Measurements from ENCODE around the gene RABGGTB.

The RABGGTB gene

DNA sequence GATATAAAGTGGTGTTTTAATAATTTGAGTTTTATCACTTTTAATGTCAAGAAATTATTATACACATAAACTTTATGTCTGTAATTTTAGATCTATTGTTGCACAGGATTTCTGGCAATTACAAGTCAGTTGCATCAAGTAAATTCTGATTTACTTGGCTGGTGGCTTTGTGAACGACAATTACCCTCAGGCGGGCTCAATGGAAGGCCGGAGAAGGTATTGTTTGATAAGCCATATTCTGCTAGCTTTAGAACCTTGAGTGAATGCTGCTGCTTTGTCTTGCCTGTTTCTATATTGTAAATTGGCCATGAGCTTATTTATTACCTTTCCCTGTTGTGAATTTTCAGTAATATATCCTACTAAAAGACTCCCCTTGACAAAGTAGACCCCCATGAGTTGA lies 6.0 kb downstream of the RABGGTB start:
- TF ChIP-seq, protein P1, sequence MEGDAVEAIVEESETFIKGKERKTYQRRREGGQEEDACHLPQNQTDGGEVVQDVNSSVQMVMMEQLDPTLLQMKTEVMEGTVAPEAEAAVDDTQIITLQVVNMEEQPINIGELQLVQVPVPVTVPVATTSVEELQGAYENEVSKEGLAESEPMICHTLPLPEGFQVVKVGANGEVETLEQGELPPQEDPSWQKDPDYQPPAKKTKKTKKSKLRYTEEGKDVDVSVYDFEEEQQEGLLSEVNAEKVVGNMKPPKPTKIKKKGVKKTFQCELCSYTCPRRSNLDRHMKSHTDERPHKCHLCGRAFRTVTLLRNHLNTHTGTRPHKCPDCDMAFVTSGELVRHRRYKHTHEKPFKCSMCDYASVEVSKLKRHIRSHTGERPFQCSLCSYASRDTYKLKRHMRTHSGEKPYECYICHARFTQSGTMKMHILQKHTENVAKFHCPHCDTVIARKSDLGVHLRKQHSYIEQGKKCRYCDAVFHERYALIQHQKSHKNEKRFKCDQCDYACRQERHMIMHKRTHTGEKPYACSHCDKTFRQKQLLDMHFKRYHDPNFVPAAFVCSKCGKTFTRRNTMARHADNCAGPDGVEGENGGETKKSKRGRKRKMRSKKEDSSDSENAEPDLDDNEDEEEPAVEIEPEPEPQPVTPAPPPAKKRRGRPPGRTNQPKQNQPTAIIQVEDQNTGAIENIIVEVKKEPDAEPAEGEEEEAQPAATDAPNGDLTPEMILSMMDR (IDR thresholded peaks at IDR 0.05; ENCODE audit: low read depth, low read length) = no peak
- no peaks in the 10 kb centered on the region for H3K27me3 ChIP-seq
- H3K4me3 ChIP-seq (ENCODE audit: low read depth, low read length) = no peak overlapping the region
- DNase-seq = no peak
- H3K9me3 ChIP-seq = no peaks in the 10 kb centered on the region
- no peaks in the 10 kb centered on the region for H3K4me1 ChIP-seq
- H3K36me3 ChIP-seq = peaks cover 79% of the 10 kb centered on the region

DNA sequence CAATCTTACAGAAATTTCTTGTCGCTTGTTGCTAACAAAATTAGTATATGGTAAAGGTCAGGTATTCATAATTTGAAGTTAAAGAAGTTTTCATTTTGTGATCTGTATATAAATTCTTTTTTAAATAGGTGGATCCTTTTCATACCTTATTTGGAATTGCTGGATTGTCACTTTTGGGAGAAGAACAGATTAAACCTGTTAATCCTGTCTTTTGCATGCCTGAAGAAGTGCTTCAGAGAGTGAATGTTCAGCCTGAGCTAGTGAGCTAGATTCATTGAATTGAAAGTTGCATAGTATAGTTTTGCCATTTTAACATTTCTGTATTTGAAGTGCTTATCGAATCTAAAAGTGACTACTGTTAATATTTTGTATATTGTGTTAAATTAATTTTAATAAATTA lies 8.3 kb downstream of the RABGGTB start:
- TF ChIP-seq, protein P1 (IDR thresholded peaks at IDR 0.05; ENCODE audit: low read depth, low read length) = no peak
- H3K36me3 ChIP-seq = peaks cover 60% of the 10 kb centered on the region

DNA sequence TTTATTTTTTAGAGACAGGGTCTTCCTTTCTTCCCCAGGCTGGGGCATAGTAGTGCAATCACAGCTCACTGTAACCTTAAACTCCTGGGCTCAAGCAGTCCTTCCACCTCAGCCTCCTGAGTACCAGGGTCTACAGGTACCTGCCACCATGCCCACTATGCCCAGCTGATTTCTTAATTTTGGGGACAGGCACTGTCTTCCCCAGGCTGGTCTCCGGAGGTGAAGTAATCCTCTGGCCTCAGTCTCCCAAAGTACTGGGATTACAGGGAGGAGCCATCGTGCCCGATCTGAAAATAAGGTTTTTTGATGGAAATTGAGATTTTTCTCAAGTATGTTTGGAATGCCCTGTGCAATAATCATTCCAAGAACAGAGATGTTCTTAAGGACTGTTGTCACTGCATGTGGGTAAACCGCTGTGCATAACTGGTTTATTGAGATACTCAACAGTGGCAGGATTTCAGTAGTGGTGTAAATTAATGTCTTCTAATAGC lies 9.7 kb downstream of the RABGGTB start:
- no peak for DNase-seq
- H3K36me3 ChIP-seq = peaks cover 46% of the 10 kb centered on the region
- TF ChIP-seq, protein P1 (IDR thresholded peaks at IDR 0.05; ENCODE audit: low read depth, low read length) = no peak

More for the DNA sequence above, 8.3 kb downstream of the RABGGTB start:
- H3K4me3 ChIP-seq (ENCODE audit: low read depth, low read length) = no peak overlapping the region
- DNase-seq = no peak
- H3K4me1 ChIP-seq = no peaks in the 10 kb centered on the region
- H3K27me3 ChIP-seq = no peaks in the 10 kb centered on the region
- no peaks in the 10 kb centered on the region for H3K9me3 ChIP-seq

DNA sequence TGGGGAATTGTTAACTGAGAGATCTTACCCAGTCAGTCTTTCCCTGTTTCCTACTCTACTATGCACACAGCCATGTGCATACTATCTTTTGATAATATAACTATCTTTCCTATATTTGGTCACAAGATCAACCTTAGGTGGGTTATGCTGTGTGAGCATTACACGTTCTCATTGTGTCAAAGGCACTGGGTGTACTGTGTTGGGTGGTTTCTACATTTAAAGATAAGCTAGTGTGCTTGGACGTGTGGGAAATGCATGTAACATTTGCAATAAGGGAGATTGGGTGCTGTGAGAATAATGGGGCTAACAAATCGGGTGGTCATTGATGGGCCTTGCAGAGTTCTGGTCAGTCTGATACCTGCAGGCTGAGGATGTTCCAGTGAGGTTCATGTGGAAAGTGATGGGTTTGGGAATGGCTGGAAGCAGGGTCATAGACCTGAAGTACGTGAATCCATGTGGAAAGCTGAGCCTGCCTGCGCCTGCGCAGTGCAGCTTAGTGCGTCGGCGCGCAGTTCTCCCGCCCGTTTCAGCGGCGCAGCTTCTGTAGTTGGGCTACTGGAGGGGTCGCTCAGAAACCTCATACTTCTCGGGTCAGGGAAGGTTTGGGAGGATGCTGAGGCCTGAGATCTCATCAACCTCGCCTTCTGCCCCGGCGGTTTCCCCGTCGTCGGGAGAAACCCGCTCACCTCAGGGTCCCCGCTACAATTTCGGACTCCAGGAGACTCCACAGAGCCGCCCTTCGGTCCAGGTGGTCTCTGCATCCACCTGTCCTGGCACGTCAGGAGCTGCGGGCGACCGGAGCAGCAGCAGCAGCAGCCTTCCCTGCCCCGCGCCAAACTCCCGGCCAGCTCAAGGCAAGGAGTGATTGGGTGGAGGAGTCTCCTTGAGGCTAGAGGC lies 10.6 kb downstream of the RABGGTB start, which contains the start of gene MSH4:
Gene MSH4, plus strand, starts transcription at position 507 of the 897 bp plus-strand sequence. Its CDS starts 104 bp downstream, at position 611.
- Histone ChIP-seq H3K4me1 (no peaks in the 10 kb centered on the region), H3K4me3 (ENCODE audit: low read depth, low read length) (peak within 1 kb of the TSS; percentile 12; the same call in 1 of the 2 replicates), H3K36me3 (peaks cover 42% of the 10 kb centered on the region), H3K27me3 (no peaks in the 10 kb centered on the region), H3K9me3 (no peaks in the 10 kb centered on the region)
- DNase-seq = peak; percentile 57
- TF ChIP-seq, protein P1 (IDR thresholded peaks at IDR 0.05; ENCODE audit: low read depth, low read length) = no peak

More for the DNA sequence above, 9.7 kb downstream of the RABGGTB start:
- Histone ChIP-seq H3K9me3 (no peaks in the 10 kb centered on the region), H3K4me3 (ENCODE audit: low read depth, low read length) (no peak overlapping the region), H3K4me1 (no peaks in the 10 kb centered on the region), H3K27me3 (no peaks in the 10 kb centered on the region)

DNA sequence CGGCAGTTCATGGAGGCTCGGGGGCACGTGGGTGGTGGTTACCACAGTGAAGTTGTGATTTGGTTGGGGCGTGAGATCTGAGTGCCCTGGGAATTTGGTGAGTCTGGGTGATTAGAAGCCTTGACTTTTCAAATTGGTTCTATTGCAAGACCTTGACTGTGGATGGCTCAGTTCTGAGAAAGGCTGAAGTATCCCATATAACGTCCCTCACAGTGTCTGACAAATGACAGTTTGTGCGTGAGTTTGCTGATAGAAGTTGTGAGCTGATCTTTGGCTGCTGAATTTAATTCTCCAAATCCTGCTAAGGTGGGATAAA lies 11.2 kb downstream of the RABGGTB start:
- no peak for DNase-seq
- TF ChIP-seq, protein P1 (IDR thresholded peaks at IDR 0.05; ENCODE audit: low read depth, low read length) = no peak
- H3K4me3 ChIP-seq (ENCODE audit: low read depth, low read length) = 0 out of 2 replicates have a peak overlapping the region, but pooled peaks have one; percentile 8
- no peaks in the 10 kb centered on the region for H3K27me3 ChIP-seq
- no peaks in the 10 kb centered on the region for H3K4me1 ChIP-seq
- H3K9me3 ChIP-seq = no peaks in the 10 kb centered on the region
- H3K36me3 ChIP-seq = peaks cover 37% of the 10 kb centered on the region

Data from BE2C (cell line).